Activated naive CD8-positive, alpha-beta T cell treated with anti-CD3 and anti-CD28 coated beads, Interleukin-2, amount 50 U/mL, for 16 hours (primary cell): ENCODE measurements around the gene WWOX.
"Not testable (repeated sequence)": the region's sequence is repeated elsewhere in the genome, so short reads cannot be mapped to it uniquely, and the experiment has no call there.

Source experiments
- DNase-seq: peaks from one replicate; pipeline ENCODE4 v3.0.0-alpha.2; 2020; ENCODE audit warnings: low read depth, low spot score

The WWOX gene

DNA sequence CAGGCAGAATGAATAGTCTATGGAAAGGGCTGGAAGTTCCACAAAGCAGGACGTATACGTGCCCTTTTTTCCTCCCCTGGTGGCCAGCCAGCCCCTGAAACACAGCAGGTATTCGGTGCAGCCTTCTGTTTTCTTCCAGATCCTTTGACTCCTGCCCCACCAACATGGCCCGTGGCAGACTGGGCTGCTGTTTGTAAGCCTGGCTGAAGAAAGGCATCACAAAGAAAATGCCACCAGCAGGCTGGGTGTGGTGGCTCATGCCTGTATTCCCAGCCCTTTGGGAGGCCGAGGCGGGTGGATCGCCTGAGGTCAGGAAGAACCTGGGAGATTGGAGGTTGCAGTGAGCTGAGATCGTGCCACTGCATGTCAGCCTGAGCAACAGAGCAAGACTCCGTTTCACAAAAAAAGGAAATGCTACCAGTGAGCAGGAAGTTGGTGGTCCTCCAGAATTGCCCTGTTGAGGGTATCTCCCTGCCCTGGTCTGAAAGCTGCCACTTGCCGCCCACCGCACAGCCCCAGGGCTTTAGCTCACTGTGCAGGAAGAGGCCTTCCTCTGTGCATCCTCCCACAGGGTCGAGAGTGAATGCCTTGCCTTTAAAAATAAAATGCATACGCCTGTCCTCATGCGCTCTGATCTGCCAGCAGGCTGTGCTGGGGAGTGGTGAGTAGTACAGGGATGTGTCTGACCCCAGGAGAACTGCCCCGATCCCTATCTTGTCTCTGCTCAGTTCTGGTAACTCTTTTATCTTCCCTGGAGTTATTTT is 913.4 kb downstream of the WWOX start:
- no peak for DNase-seq

DNA sequence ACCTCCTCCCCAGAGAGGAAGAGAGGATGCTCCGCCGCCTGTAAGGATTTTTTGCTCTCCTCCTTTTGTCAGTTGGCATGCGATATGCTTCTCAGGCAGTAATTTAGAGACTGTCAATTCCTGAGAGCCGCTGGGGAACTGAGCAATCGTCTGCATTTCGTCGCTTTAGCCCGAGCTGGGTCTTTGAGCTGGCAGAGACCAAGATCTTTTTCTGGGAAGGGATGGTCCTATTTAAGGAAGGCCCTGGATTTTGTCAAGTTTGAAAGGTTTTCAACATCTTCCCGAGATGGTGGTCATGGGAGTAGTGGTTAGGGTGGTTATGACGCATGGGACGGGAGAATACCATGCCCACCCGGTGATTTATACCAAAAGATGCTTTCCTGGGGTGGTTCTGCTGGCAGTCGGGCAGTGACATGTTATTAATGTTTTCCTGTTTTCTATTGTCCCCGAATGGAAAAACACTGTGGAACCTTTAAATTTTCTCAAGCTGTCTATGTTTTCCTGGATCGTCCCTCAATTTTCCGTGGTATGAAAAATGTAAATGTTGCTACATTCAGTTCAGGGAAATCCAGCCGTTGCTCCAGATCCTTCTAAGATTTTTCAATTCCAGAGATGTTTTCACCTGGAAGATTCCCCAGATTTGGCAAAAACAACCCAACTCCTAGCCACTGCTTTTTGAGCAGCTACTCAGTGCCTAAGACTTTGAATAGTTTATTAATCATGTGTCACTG is 914.6 kb downstream of the WWOX start:
- DNase-seq: no peak

DNA sequence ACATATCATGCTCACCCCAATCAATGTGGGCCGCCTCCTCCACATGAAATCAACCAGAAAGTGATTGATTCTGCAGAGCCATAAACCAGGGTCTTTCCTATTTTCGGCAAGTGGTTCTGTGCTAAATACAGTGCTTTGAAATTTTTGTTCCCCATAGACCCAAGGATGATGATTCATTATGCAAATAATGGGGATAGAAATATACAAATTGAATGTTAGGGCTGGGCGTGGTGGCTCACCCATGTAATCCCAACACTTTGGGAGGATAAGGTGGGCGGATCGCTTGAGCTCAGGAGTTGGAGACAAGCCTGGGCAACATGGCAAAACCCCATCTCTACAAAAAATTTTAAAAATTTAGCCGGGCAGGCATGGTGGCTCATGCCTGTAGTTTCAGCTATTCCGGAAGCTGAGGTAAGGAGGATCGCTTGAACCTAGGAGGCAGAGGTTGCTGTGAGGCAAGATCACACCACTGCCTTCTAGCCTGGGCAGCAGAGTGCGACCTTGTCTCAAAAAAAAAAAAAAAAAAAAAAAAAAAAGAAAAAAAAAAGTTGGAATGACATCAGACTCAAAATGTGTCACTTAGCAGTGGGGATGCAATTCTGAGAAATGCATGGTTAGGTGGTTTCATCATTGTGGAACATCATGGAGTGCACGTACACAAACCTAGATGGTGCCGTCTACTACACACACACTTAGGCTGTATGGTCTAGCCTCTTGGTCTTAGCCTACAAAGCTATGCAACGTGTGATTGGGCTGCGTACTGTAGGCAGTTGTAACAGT is 919.4 kb downstream of the WWOX start:
- DNase-seq: no peak

DNA sequence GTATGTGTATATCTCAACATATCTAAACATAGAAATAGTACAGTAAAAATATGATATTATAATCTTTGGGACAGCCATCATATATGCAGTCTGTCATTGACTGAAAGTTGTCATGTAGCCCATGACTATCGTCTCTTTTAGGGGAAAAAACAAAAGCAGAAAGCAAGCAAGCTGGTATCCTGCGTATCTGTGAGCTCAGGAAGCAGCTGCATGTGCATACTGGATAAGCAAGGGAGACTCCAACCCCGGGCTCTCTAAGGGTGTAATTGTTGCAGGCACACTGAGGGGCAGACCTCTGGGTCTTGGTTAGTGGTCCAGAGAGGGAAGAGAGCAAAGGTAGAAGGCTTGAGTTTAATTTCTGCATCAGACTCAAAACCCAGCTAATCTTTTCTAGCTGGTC is 920.0 kb downstream of the WWOX start:
- no peak for DNase-seq

DNA sequence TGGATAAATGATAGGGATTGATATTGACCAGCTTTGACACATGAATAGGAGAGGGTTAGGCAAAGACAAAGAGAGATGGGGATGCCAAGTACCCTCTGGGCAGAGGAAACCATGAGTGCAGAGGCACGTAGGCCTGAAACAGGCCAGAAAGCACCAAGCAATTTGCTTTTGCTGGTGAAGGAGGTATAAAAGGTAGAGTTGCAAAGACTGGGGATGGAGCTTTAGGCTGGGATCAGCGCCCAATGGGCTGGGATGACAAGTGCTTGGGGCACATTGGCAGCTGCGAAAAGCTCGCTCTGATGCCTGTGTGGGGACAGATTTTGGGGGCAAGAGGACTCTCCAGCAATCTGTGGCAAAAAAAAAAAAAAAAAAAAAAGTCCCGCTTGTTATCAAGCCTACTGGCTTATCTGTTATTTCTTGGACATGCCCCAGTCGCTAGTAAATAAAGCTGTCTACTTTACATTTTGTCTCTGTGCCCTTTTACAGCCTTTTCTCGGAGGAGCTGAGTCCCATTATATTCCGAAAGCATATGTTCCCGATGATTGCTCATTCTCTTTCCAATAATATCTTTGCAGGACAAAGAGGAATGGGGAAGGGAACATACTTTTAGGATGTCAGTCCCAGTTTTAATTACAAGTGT is 922.7 kb downstream of the WWOX start:
- no peak for DNase-seq

DNA sequence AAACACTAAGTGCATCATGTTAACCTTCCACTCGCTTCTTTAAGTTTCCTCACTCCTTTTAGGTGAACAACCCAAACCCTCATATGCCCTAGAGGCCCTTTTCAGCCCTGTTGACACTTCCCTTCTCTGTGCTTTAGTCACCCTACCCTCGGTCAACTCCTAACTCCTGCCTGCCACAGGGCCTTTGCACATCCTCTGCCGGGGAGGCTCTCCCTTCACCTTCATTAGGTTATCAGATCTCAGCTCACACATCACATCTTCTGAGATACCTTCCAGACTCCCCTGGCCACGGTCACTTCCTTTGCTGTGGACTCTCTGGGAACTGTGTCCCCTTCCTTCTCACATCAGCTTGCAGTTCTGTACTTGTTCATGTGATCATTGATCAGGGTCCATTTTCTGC is 926.7 kb downstream of the WWOX start:
- DNase-seq: no peak

DNA sequence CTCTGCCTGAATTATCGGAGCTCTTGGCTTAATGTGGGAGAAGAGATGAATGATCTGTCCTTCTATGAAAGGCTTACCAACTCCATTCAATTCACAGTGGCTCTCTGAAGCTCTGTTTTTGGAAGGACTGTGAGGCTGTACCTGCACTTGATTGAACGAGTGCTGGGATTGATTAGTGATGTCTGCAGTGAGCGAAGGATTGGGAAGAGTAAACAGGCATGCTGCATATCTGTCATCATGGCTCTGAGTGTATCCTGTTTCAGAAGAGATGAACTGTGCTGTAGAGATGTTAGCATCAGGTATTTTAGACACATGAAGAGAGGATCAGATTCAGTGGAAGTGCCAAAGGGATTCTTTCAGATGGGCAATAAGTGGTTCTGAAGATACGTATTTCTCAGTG is 937.1 kb downstream of the WWOX start:
- DNase-seq: no peak

DNA sequence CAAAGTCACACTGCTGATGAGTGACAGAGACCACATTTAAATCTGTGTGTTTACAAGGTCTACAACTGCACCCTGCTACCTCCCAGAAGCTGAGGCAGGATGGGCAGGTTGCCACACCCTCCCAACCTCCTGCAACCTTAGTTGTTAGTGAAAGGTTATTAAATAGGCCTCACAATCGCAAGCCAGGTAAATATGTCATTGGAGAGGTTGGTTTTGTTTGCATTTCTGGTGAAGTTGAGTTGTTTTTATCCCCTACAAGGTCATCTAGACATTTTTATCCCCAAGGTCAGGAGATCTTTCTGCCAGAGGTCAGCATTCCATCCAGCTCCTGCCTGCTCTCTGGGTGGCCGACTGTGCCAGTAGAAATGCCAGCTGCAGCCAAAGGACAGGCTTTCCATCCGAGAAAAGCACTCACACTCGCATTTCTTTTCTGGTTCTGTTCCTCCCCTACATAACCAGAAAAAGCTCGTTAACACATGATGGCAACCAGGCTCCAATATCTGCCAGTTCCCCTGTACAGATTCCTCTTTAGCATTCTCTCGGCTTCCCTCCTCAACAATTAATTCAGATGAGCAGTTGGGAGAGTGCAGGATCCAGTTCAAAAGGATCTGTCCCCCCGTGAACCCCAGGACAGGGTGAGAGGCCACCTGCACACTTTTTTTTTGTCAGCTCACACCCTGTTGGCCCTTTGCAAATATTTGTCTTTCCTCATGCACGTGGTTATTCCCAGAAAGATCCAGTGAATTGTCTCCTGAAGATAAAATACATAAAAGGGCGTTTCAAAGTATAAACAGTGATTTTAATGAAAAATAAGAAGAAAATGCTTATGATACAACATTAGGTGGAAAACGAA is 938.3 kb downstream of the WWOX start:
- DNase-seq: no peak

DNA sequence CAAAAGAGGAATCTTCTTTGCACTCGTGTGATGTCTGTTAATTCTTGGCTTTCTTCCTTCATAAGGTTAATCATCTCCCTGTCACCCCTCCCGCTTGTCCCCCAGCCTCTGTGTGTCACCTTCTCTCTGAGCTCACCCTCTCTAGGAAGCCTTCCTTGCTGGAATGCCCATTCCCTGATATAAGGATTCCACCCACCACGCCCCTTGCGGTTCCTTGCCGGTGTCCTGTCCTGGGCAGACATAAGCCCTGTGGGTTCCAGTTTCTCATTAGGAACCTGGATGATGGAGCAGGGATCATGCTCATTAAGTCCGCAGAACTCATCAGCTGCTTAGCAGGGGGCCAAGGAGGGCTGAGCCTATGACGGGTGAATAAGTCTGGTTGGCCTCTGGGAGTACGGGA is 941.8 kb downstream of the WWOX start:
- no peak for DNase-seq

DNA sequence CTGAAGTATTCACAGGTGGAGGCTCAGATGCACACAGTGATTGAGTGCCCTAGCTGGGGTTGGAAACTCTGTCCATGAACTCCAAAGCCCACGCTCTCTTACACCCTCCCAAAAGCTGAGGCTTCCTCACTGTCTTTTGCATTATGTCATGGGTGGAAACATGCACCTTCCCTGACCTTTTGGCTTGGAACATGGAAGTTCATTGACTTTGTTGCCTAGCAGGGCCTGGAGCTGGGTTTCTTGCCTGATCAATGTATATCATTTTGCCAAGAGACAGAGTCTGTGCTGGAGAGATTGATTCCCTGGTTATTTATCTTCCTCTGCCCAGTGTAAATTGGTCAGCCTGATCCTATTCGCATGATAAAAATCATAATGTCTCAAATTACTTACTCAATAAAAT is 942.7 kb downstream of the WWOX start:
- no peak for DNase-seq

DNA sequence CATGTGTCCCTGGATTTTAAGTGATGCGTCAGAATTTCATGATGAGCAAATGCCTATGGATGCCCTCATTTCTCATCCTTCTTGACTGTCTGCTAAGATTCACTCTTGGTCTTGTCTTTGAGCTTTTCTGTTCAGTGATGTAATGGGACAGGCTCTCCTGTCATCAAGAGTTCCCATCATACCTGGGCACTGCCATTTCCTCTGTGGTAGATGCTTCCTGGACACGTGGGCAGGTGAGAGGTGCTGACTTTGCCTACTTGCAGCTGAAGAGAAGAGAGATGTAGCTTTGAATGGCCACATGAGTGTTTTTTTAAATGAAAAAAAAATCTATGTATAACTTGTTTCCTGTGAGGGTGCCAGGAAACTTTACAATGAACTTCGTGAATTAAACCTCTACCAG is 943.4 kb downstream of the WWOX start:
- no peak for DNase-seq

DNA sequence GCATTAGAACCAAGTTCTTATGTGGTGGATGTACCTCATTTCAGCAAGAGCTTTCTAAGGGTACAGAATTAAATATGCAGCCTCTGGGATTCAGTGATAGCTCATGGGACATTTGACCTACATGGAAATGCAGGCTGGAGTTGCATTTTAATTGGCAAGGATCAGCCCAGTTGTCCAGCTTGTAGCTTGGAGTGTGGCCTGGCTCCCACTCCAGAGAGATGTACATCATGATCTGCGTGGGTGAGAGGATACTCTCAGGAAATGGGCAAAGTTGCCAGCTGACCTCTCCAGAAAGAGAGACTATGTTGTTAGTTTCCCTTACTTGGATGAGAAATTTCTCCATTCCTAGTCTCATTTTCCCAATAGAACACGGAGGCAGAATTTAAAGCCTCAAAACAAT is 945.7 kb downstream of the WWOX start:
- DNase-seq: no peak

DNA sequence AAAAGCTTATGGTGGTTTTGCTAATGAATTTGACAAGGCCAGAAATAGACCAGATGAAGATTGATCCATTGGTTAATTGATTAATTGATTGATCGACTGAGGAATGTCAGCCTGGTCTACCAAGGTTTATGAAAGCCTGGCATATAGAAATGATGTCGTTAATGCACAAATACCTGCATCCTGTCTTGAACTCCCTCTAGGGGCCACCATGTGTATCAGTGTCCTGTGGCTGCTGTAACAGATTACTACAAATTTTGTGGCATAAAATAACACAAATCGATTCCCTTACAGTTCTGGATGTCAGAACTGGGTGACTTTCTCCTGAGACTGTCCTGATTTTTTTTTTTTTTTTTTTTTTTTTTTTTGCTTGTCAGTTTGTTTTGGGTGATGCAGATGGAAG is 947.9 kb downstream of the WWOX start:
- no peak for DNase-seq

DNA sequence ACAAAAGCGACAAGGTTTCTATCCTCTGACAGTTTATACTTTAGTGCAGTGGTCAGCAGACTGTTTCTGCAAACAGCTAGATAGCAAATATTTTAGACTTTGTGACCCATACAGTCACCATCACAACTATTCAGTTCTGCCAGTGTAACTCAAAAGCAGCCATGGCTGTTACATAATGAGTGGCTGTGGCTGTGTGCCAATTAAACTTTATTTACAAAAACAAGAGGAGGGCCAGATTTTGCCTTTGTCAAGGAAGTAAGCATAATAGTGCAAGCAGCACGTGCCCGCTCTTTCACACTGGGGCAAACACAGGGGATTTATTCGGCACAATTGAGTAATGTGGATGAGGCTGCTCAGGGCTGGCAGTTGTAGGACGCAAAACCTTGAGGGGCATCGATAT is 949.6 kb downstream of the WWOX start:
- no peak for DNase-seq

DNA sequence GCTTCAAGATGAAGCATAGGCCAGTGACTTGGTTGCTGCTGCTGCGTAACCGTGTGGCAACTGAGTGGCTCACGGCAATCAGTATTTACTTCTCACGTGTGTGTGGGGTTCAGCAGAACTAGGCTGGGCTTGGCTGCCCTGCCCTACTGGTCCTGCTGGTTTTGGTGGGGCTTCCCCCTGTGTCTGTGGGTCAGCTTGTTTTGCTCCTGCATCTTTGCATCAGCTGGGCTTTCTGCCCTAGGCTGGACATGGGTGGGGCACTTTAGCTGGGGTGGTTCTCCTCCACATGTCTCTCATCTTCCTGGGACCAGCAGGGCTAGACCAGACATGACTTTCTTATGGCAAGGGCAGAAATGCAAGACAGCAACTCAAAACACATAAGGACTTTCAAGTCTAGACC is 950.6 kb downstream of the WWOX start:
- DNase-seq: no peak

DNA sequence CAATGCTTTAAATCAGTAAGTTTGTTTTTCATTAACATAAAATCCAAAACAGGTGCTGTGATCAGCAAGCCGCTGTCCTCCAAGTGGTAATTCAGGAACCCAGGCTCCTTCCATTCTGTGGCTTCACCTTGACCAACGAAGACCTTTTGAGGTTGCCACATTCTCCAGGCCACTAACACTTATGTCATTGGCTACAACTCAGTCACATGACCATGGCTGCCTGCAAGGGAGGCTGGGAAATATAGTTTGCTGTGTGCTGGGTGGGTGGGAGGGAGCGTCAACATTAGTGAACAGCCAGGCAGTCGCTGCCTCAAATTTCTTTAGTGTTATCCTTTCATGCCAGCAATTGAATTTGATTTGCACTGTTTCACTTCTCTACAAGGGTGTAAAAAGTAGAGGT is 951.9 kb downstream of the WWOX start:
- DNase-seq: no peak

DNA sequence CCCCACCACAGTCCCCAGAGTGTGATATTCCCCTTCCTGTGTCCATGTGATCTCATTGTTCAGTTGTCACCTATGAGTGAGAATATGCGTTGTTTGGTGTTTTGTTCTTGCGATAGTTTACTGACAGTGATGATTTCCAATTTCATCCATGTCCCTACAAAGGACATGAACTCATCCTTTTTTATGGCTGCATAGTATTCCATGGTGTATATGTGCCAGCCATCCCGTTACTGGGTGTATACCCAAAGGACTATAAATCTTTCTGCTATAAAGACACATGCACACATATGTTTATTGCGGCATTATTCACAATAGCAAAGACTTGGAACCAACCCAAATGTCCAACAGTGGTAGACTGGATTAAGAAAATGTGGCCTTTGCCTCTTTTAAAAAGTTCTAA is 952.7 kb downstream of the WWOX start:
- DNase-seq: not testable (repeated sequence)

DNA sequence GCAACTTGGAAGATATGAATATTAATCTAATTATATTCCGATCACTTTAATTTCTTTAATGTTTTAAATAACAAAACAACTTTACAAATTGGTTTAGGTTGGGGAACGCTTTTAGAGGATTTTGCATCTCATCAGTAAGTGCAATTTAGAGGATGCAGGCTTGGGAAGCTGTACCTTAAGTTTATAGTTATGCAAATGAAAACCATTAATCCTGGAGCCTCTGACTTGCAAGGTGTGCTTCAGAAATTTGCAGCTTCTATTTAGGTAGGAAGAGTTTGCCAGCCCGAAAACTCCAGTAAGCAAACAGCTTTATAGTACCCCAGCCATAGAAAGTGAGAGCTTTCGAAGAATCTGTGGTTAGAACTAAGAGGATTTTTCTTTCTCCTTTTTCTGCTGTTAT is 954.1 kb downstream of the WWOX start:
- no peak for DNase-seq

DNA sequence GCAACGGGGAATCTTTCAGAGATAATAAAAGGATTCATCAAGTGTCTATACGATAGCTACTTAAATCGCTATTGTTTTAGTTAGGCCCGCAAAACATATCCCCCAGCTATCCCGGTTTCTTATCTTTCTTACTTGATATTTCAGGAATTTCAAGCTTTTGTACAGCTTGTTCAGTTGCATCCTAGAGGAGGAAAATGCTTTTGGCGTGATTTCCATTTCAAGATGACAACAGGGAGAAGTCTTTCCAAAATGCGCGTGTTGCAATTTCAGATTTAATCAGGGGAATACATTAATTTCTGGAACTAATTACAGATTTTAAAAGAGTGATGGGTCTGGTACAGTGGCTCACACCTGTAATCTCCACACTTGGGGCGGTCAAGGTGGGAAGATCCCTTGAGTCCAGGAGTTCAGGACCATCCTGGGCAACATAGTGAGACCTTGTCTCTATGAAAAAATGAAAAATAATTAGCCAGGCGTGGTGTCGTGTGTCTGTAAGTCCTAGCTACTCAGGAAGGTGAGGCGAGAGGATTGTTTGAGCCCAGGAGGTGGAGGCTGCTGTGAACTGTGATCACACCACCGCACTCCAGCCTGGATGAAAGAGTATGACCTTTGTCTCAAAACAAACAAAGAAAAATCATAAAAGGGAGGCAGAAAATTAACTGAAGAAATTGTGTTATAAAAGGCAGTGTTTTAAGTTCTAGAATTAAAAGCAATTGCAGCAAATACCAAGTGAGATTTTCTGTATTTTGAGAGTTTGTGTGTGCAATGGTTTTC is 954.9 kb downstream of the WWOX start:
- no peak for DNase-seq

DNA sequence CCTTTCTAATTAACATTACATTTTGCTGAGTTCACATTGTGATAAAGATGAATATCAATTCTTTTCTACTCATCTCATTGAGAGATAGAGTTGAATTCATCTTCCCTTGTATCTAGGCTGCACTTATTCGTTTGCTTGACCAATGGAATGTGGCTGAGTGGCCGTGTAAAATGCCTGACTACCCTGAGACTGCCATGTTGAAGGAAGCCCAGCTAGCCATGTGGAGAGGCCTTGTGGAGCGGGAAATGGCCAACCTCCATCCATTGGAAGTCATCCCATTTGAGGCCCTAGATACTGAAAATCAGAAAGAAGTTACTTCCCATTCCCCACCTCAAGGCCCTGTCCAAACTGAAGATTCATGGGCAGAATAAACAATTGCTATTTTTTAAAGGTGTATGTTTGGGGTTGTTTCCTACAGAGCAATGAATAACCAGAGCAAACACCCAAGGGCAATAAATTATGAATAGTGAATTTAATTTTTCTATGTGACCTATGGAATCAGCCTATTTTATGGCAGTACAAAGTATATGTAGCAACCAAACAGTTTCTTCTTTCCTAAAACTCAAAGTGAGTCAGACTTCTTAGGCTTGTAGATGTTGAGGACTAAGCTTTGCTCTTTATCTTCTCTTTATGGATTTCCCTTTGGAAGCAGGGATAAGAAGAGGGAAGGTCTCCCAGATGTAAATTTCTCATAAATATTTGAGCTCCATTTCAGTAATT is 956.0 kb downstream of the WWOX start:
- no peak for DNase-seq
